ENCODE results near the gene GLRA1. TPM values are rescaled to one million over a fixed set of nuclear protein-coding genes. Genes with fewer than 3 reads are reported as not detected.
A peak's percentile ranks its signal among the peaks of the same experiment; 100 is the strongest.

GLRA1 gene
- total RNA-seq, 1 donor from 2014 or later, result not detected

DNA sequence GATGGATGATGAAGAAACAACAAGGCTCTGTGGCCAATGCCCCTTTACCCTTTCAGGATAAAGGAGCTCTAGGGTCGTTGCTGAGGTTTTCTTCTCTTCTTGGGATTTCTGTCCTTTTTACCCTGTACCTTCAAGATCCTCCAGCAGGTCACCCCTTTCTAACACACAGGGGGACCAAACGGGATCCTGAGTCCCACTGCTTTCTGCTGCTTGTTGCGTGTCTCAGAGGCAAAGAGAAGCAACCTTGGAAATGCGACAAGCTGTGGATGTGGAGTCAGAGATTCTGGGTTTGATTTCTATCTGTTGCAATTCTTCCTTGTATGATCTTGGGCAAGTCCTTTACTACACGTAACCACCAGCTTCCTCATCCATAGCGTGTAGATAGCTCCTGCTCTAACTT lies 20.5 kb downstream of the GLRA1 start:
- DNase-seq (ENCODE audit: low spot score), result no peak
- TF ChIP-seq, protein P1, sequence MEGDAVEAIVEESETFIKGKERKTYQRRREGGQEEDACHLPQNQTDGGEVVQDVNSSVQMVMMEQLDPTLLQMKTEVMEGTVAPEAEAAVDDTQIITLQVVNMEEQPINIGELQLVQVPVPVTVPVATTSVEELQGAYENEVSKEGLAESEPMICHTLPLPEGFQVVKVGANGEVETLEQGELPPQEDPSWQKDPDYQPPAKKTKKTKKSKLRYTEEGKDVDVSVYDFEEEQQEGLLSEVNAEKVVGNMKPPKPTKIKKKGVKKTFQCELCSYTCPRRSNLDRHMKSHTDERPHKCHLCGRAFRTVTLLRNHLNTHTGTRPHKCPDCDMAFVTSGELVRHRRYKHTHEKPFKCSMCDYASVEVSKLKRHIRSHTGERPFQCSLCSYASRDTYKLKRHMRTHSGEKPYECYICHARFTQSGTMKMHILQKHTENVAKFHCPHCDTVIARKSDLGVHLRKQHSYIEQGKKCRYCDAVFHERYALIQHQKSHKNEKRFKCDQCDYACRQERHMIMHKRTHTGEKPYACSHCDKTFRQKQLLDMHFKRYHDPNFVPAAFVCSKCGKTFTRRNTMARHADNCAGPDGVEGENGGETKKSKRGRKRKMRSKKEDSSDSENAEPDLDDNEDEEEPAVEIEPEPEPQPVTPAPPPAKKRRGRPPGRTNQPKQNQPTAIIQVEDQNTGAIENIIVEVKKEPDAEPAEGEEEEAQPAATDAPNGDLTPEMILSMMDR (IDR thresholded peaks at IDR 0.05), result no peak
- H3K36me3 Mint-ChIP-seq (ENCODE audit: low read depth), result no peaks in the 10 kb centered on the region
- H3K4me1 Mint-ChIP-seq (ENCODE audit: low read depth), result peaks cover 61% of the 10 kb centered on the region
- H3K27me3 Mint-ChIP-seq (ENCODE audit: low read depth), result no peaks in the 10 kb centered on the region
- peak overlapping the region; percentile 55 for H3K27ac Mint-ChIP-seq (ENCODE audit: unreplicated experiment)
- no peak overlapping the region for H3K4me3 Mint-ChIP-seq (ENCODE audit: unreplicated experiment)
- H3K9me3 Mint-ChIP-seq (ENCODE audit: low read depth), result no peaks in the 10 kb centered on the region

DNA sequence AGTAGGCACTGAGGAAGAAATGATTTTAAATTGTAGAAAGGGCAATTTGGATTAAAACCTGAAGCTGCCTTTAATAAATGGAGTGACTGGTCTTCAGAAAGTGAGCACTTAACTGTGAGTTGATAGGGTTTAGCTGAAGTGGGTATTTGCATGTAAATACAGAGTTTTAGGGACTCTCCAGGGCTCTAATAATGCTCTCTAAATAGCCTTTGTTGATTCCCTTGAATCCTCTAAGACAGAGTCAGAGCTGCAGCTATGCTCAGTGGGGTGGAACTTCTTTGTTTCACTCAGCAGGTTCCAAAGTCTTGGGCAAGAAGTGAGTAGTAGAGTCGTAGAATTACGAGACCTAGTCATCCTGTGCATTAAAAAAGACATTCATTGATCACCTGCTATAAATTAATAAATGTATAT lies 21.4 kb downstream of the GLRA1 start:
- no peak for DNase-seq (ENCODE audit: low spot score)
- no peak overlapping the region for H3K27ac Mint-ChIP-seq (ENCODE audit: unreplicated experiment)
- peaks cover 54% of the 10 kb centered on the region for H3K4me1 Mint-ChIP-seq (ENCODE audit: low read depth)
- H3K9me3 Mint-ChIP-seq (ENCODE audit: low read depth), result no peaks in the 10 kb centered on the region
- H3K27me3 Mint-ChIP-seq (ENCODE audit: low read depth), result no peaks in the 10 kb centered on the region
- H3K36me3 Mint-ChIP-seq (ENCODE audit: low read depth), result no peaks in the 10 kb centered on the region
- H3K4me3 Mint-ChIP-seq (ENCODE audit: unreplicated experiment), result no peak overlapping the region
- TF ChIP-seq, protein P1 (IDR thresholded peaks at IDR 0.05), result no peak

DNA sequence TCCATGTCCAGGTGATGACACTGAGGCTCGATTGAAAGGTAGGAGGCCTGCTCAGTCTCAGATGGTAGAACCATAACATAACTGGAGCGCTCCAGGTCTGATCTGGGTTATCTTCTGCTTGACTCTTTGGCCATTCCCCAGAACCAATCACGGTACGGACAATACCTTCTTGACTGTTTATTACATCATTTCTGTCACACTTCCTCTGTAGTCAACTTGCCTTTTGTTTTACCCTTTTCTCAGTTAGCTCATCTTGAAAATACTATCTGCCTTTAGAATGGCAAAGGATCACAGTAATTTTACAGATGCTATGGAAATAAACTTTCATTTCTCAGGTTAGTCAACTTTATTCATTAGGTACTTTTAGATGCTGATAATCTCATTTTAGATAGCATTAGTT lies 22.4 kb downstream of the GLRA1 start:
- peak overlapping the region; percentile 3 for H3K27ac Mint-ChIP-seq (ENCODE audit: unreplicated experiment)
- TF ChIP-seq, protein P1 (IDR thresholded peaks at IDR 0.05), result no peak
- H3K4me1 Mint-ChIP-seq (ENCODE audit: low read depth), result peaks cover 47% of the 10 kb centered on the region
- no peaks in the 10 kb centered on the region for H3K27me3 Mint-ChIP-seq (ENCODE audit: low read depth)
- H3K4me3 Mint-ChIP-seq (ENCODE audit: unreplicated experiment), result no peak overlapping the region
- H3K36me3 Mint-ChIP-seq (ENCODE audit: low read depth), result no peaks in the 10 kb centered on the region
- DNase-seq (ENCODE audit: low spot score), result no peak
- H3K9me3 Mint-ChIP-seq (ENCODE audit: low read depth), result no peaks in the 10 kb centered on the region

DNA sequence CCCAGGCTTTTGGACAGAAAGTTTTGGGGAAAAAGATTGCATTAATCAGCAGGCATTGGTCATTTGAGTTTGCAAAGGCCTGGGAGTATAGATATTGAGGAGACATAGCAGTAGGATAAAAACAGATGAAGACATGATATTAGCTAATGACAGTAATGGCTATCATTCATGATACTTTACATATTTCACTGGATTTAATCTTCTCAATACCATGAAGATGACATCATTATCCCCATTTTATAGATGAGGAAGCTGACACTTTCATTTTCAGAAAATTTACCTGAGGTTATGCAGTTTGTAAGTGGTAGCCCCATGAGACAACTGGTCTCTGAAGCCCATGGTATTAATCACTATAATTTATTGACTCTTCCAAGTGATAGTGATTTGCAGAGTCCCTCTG lies 23.0 kb downstream of the GLRA1 start:
- Mint-ChIP-seq H3K27me3 (ENCODE audit: low read depth) (no peaks in the 10 kb centered on the region), H3K9me3 (ENCODE audit: low read depth) (no peaks in the 10 kb centered on the region), H3K27ac (ENCODE audit: unreplicated experiment) (peak overlapping the region; percentile 86), H3K4me1 (ENCODE audit: low read depth) (peaks cover 41% of the 10 kb centered on the region), H3K4me3 (ENCODE audit: unreplicated experiment) (no peak overlapping the region), H3K36me3 (ENCODE audit: low read depth) (no peaks in the 10 kb centered on the region)
- DNase-seq (ENCODE audit: low spot score), result no peak
- TF ChIP-seq, protein P1 (IDR thresholded peaks at IDR 0.05), result no peak

- Mint-ChIP-seq H3K27ac (ENCODE audit: unreplicated experiment) (peak overlapping the region; percentile 86), H3K9me3 (ENCODE audit: low read depth) (no peaks in the 10 kb centered on the region), H3K4me1 (ENCODE audit: low read depth) (peaks cover 34% of the 10 kb centered on the region), H3K27me3 (ENCODE audit: low read depth) (no peaks in the 10 kb centered on the region), H3K36me3 (ENCODE audit: low read depth) (no peaks in the 10 kb centered on the region), H3K4me3 (ENCODE audit: unreplicated experiment) (no peak overlapping the region)
- TF ChIP-seq, protein P1 (IDR thresholded peaks at IDR 0.05), result no peak
- DNase-seq (ENCODE audit: low spot score), result no peak
These were observed 23.8 kb downstream of the GLRA1 start for GRCh38 chr5:151900891-151901290.
